NCI-H510A (cell line): ENCODE data around the gene ELAVL1.
"Not testable (repeated sequence)": the region's sequence is repeated elsewhere in the genome, so short reads cannot be mapped to it uniquely, and the experiment has no call there.

ENCODE experiments used
- DNase-seq: peaks from one replicate; lab custom pipeline; 2025; lab: John Stamatoyannopoulos, UW

ELAVL1 gene

GRCh38 chr19:7933828-7934725 lies 71.4 kb downstream of the ELAVL1 start:
- no peak for DNase-seq

- no peak for DNase-seq
These were observed 72.0 kb downstream of the ELAVL1 start for GRCh38 chr19:7933411-7933810.

- no peak for DNase-seq
These were observed 72.5 kb downstream of the ELAVL1 start for GRCh38 chr19:7932930-7933300.

- DNase-seq, result no peak
These were observed 73.0 kb downstream of the ELAVL1 start for GRCh38 chr19:7932276-7932929.

GRCh38 chr19:7931221-7932061 lies 74.0 kb downstream of the ELAVL1 start:
- DNase-seq, result no peak

- no peak for DNase-seq
These were observed 74.7 kb downstream of the ELAVL1 start for GRCh38 chr19:7930765-7931164.

GRCh38 chr19:7930030-7930429 lies 75.4 kb downstream of the ELAVL1 start:
- DNase-seq, result not testable (repeated sequence)

- no peak for DNase-seq
These were observed 76.4 kb downstream of the ELAVL1 start for GRCh38 chr19:7928741-7929701.

GRCh38 chr19:7928334-7928706 lies 77.1 kb downstream of the ELAVL1 start:
- no peak for DNase-seq

- DNase-seq, result no peak
These were observed 77.7 kb downstream of the ELAVL1 start for GRCh38 chr19:7927605-7928333.

- DNase-seq, result no peak
These were observed 78.5 kb downstream of the ELAVL1 start for GRCh38 chr19:7926727-7927604.

GRCh38 chr19:7926021-7926726 lies 79.3 kb downstream of the ELAVL1 start, which contains the start of gene CTXN1:
TSS of gene CTXN1 (minus strand) at chr19:7926135. CDS start at chr19:7925538, 597 bp downstream.
- DNase-seq, result peak; percentile 50

GRCh38 chr19:7925171-7925851 lies 80.1 kb downstream of the ELAVL1 start:
- DNase-seq, result peak; percentile 58

GRCh38 chr19:7924651-7925170 lies 80.7 kb downstream of the ELAVL1 start:
- DNase-seq, result no peak

- no peak for DNase-seq
These were observed 81.2 kb downstream of the ELAVL1 start for GRCh38 chr19:7924241-7924640.

- DNase-seq, result no peak
These were observed 81.9 kb downstream of the ELAVL1 start for GRCh38 chr19:7923295-7924191.

- DNase-seq, result no peak
These were observed 82.6 kb downstream of the ELAVL1 start for GRCh38 chr19:7922836-7923195.
